Mucosa of descending colon (tissue), 3 donors: Measurements from ENCODE around the gene KLK2. TPM values are rescaled to one million over a fixed set of nuclear protein-coding genes. Genes with fewer than 3 reads are reported as not detected.

Experiments
- ATAC-seq: fragments of 200-7000 bp; cut with Tn5 transposase; one replicate; pipeline ENCODE4 v1.9.1; 2020; ENCODE audit warnings: mild to moderate bottlenecking, moderate library complexity
- DNase-seq, 3 donors: peaks; one replicate each; pipeline ENCODE4 v3.0.0-alpha.2; 2020
- H3K36me3 ChIP-seq: fragments of 200-600 bp; one replicate; pipeline ENCODE4 v1.8.0; 2021; ENCODE audit warnings: low read depth, mild to moderate bottlenecking
- H3K4me1 ChIP-seq: fragments of 200-600 bp; one replicate; pipeline ENCODE4 v1.8.0; 2021; ENCODE audit warnings: low read depth, mild to moderate bottlenecking
- H3K4me3 ChIP-seq: fragments of 200-600 bp; one replicate; pipeline ENCODE4 v1.8.0; 2021; ENCODE audit warnings: mild to moderate bottlenecking
- H3K9me3 ChIP-seq: fragments of 200-600 bp; one replicate; pipeline ENCODE4 v1.8.0; 2021; ENCODE audit warnings: mild to moderate bottlenecking
- CTCF ChIP-seq: fragments of 200-600 bp; IDR thresholded peaks from one replicate; pipeline ENCODE4 v1.8.0; 2022; ENCODE audit warnings: antibody characterized with exemption, mild to moderate bottlenecking
- intact Hi-C, 2 donors: fragments of 100-400 bp; cut with DNase I in 1 of 2; cut with micrococcal nuclease in 1 of 2; formaldehyde crosslinking; loops; one replicate each; pipeline versions ENCODE4 v1.11.0 to v1.11.1; 2022; cut with DNase I, micrococcal nuclease
- total RNA-seq, 3 donors: library from RNA; stranded (reverse); fragmentation: NEBNext Ultra II Directional in 2 of 3; extraction: Animal tissue kit (Norgen Biotek cat#: 25700) in 2 of 3; gene quantifications; one replicate each; pipeline versions ENCODE4 v1.2.1 to v1.2.4, GENCODE V29; 2021 to 2023
- donor health status: DM: no; HTN: no; CAD: no; lungs with moderate emphysema.
- donor health status: DM: no; HTN: no; CAD: no.
- donor health status: DM: no; HTN: yes; CAD: no.

KLK2 gene
- total RNA-seq, 3 donors from 2014 or later = 0.43 TPM; not detected in 2

GRCh38 chr19:50896591-50897190 lies 23.5 kb downstream of the KLK2 start:
- no peak for TF ChIP-seq CTCF
- no peak for DNase-seq
- H3K36me3 ChIP-seq = no peaks in the 10 kb centered on the region
- peak; percentile 82 for ATAC-seq
- no peaks in the 10 kb centered on the region for H3K4me1 ChIP-seq
- intact Hi-C loops = no loop called here
- H3K4me3 ChIP-seq = no peak overlapping the region
- H3K9me3 ChIP-seq = no peaks in the 10 kb centered on the region

DNA sequence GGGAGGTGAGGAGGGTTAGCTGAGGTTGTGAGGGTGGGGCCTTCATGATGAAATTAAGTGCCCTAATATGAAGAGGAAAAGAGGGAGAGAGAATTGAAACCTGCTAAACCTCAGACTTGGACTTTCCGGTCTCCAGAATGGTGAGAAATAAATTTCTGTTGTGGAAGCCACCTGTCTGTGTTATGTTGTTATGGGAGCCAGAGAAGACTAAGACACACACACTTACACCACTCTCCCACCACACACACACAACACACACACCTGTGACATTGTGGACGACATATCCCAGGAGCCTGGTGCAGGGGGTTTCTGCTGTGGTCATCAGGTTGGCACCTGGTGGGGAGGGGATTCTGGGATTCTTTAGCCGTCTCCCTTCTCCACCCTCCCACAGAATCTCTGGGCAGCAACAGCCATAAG lies 24.0 kb downstream of the KLK2 start:
- intact Hi-C loops = no loop called here
- Histone ChIP-seq H3K4me3 (no peak overlapping the region), H3K9me3 (no peaks in the 10 kb centered on the region), H3K4me1 (no peaks in the 10 kb centered on the region), H3K36me3 (no peaks in the 10 kb centered on the region)
- DNase-seq = no peak
- TF ChIP-seq CTCF = no peak
- ATAC-seq = no peak

DNA sequence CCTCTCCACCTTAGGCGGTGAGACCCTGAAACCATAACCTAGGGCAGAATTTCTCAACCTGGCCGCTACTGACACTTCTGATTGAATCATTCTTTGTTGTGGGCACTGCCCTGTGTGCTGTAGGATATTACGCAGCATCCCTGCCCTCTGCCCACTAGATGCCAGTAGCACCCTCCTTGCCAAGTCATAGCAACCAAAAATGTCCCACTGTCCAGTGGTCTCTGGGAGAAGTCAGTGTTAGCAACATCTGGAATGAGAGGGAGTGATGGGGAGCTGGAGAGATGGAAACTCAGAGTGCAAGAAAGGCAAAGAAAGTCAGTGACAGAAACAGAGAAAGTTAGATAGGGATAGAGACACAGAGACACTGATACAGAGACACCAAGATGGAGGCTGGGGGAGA lies 24.4 kb downstream of the KLK2 start:
- DNase-seq (no peak), ATAC-seq (no peak)
- no peaks in the 10 kb centered on the region for H3K4me1 ChIP-seq
- intact Hi-C loops = no loop called here
- no peaks in the 10 kb centered on the region for H3K9me3 ChIP-seq
- TF ChIP-seq CTCF = no peak
- no peak overlapping the region for H3K4me3 ChIP-seq
- no peaks in the 10 kb centered on the region for H3K36me3 ChIP-seq

- ATAC-seq (no peak), DNase-seq (no peak)
- Histone ChIP-seq H3K4me3 (no peak overlapping the region), H3K4me1 (no peaks in the 10 kb centered on the region), H3K36me3 (no peaks in the 10 kb centered on the region), H3K9me3 (no peaks in the 10 kb centered on the region)
- no peak for TF ChIP-seq CTCF
- intact Hi-C loops = no loop called here
Measured at GRCh38 chr19:50898018-50898417, 24.8 kb downstream of the KLK2 start.

DNA sequence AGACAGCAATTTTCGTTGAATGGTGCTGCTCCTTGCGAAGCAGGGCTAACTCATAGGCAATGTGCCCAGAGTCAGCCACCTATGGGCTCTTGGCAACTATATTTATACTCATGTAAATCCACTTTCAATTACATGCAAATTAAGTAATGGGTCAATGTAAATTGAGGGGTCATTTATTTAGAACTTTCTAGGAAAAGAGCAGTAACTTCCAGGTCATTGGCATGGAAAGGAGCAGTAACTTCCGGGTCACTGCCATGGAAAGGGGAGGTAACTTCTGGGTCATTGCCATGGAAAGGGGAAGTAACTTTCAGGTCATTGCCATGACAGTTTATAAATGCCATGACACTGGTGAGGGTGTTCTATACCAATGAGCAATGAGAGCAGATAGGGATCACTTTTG lies 26.3 kb downstream of the KLK2 start:
- H3K9me3 ChIP-seq = no peaks in the 10 kb centered on the region

More for the DNA sequence above, 26.3 kb downstream of the KLK2 start:
- intact Hi-C loops = no loop called here
- ATAC-seq (no peak), DNase-seq (no peak)
- Histone ChIP-seq H3K36me3 (no peaks in the 10 kb centered on the region), H3K4me1 (no peaks in the 10 kb centered on the region), H3K4me3 (no peak overlapping the region)
- no peak for TF ChIP-seq CTCF
